IPS-18c (cell line): Measurements from ENCODE around the gene DAPL1.
"Not testable (repeated sequence)": the region's sequence is repeated elsewhere in the genome, so short reads cannot be mapped to it uniquely, and the experiment has no call there.

Experiments used
- H3K4me3 ChIP-seq: 2 replicates; pipeline ENCODE4 v1.7.0; 2013; ENCODE audit warnings: low read depth, mild to moderate bottlenecking, low read length, moderate library complexity; ENCODE audit not compliant: insufficient read depth
- H3K9me3 ChIP-seq: one replicate; pipeline ENCODE4 v1.6.1; 2013; ENCODE audit warnings: mild to moderate bottlenecking, low read length, moderate library complexity; ENCODE audit not compliant: control insufficient read depth, insufficient read depth

Gene DAPL1

GRCh38 chr2:158841850-158842249 is 46.7 kb downstream of the DAPL1 start:
- Histone ChIP-seq H3K9me3 (no peaks in the 10 kb centered on the region), H3K4me3 (no peak overlapping the region)

GRCh38 chr2:158845444-158845843 is 50.3 kb downstream of the DAPL1 start:
- Histone ChIP-seq H3K9me3 (no peaks in the 10 kb centered on the region), H3K4me3 (no peak overlapping the region)

- H3K9me3 ChIP-seq, result no peaks in the 10 kb centered on the region
- no peak overlapping the region for H3K4me3 ChIP-seq
Measured at GRCh38 chr2:158845859-158846258, 50.7 kb downstream of the DAPL1 start.

GRCh38 chr2:158847526-158847925 is 52.4 kb downstream of the DAPL1 start:
- not testable (repeated sequence) for H3K4me3 ChIP-seq, H3K9me3 ChIP-seq

GRCh38 chr2:158848031-158848970 is 53.2 kb downstream of the DAPL1 start:
- H3K4me3 ChIP-seq, H3K9me3 ChIP-seq: not testable (repeated sequence)

- not testable (repeated sequence) for H3K4me3 ChIP-seq, H3K9me3 ChIP-seq
Measured at GRCh38 chr2:158860179-158860578, 65.1 kb downstream of the DAPL1 start.

- H3K9me3 ChIP-seq, H3K4me3 ChIP-seq: not testable (repeated sequence)
Measured at GRCh38 chr2:158861626-158862025, 66.5 kb downstream of the DAPL1 start.

GRCh38 chr2:158865469-158865868 is 70.4 kb downstream of the DAPL1 start:
- not testable (repeated sequence) for H3K9me3 ChIP-seq

More at GRCh38 chr2:158865469-158865868, 70.4 kb downstream of the DAPL1 start:
- H3K4me3 ChIP-seq, result not testable (repeated sequence)
